ENCODE results near the gene TMPRSS9.

DNA sequence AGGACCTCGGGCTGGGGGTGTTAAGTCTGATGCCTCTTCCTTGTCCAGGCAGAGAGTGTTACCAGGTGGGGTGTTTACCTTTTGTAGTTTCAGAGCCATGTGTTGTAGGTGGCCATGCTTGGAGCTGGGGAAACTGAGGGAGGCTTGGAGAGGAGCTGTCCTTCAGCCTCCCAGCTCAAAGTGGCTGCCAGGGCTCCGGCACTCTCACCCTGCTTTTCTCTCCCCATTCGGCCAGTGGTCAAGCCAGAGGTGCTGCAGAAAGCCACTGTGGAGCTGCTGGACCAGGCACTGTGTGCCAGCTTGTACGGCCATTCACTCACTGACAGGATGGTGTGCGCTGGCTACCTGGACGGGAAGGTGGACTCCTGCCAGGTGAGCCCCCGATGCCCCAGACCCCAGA, 50.0 kb downstream of the TMPRSS9 start:
- TF ChIP-seq RARB (CRISPR knock-in tag; IDR thresholded peaks at IDR 0.05) (no peak), OSR1 (CRISPR knock-in tag; IDR thresholded peaks at IDR 0.05) (no peak), CSDC2 (CRISPR knock-in tag; IDR thresholded peaks at IDR 0.05) (no peak), PPARA (CRISPR knock-in tag; IDR thresholded peaks at IDR 0.05; ENCODE audit: borderline replicate concordance) (no peak), ZFP3 (CRISPR knock-in tag; IDR thresholded peaks at IDR 0.05) (no peak), ARNTL (CRISPR knock-in tag; IDR thresholded peaks at IDR 0.05; ENCODE audit: borderline replicate concordance, low read depth) (no peak), BACH2 (CRISPR knock-in tag; IDR thresholded peaks at IDR 0.05; ENCODE audit: borderline replicate concordance) (no peak)
- TF ChIP-seq, protein P1, sequence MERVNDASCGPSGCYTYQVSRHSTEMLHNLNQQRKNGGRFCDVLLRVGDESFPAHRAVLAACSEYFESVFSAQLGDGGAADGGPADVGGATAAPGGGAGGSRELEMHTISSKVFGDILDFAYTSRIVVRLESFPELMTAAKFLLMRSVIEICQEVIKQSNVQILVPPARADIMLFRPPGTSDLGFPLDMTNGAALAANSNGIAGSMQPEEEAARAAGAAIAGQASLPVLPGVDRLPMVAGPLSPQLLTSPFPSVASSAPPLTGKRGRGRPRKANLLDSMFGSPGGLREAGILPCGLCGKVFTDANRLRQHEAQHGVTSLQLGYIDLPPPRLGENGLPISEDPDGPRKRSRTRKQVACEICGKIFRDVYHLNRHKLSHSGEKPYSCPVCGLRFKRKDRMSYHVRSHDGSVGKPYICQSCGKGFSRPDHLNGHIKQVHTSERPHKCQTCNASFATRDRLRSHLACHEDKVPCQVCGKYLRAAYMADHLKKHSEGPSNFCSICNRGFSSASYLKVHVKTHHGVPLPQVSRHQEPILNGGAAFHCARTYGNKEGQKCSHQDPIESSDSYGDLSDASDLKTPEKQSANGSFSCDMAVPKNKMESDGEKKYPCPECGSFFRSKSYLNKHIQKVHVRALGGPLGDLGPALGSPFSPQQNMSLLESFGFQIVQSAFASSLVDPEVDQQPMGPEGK (CRISPR knock-in tag; IDR thresholded peaks at IDR 0.05; ENCODE audit: borderline replicate concordance) = no peak

All from SK-N-SH treated with all-trans-retinoic acid at 6 μM for 48 hours (cell line).